ENCODE data around the gene KCNQ1. TPM values are rescaled to one million over a fixed set of nuclear protein-coding genes. Genes with fewer than 3 reads are reported as not detected.

Gene KCNQ1
- total RNA-seq, 1 experiment from 2014 or later, result 2.5 TPM

DNA sequence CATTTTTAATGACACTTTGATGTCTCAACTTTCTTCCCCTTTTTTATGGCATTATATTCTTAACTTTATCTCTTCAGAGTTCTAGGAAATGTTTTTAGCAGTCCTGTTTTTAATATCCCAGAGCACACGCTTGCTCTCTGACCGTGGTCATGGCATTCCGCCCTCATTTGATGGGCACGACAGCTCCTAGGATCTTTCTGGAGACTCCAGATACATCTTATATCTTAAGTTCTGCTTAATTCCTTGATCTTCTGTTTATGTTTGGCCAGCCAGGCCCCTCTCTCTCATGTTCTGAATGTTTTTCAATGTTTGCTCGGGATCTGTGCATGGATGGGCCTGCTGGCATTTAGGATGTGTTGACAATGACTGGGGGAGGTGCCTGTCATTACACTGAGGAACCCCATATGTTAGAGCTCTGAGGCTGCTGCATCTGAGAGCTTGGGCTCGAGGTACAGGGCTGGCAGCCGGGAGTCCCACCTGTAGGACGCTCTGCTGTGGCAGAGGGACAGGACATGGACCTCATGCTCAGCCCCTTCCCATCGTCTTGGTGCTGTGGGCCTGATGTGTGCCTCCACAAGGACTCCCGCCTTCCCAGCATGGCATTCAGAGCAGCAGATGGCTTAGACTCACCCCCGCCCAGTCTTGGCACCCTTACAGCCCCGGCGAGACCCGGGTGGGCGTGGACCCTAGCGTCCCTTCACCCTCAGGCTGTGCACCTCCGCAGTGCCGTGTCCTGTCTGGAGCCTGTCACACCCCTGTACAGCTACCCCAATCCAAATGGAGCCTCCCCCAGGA is 365.8 kb downstream of the KCNQ1 start:
- no peak for ATAC-seq
- no peaks in the 10 kb centered on the region for H3K36me3 Mint-ChIP-seq
- TF ChIP-seq, protein P1, sequence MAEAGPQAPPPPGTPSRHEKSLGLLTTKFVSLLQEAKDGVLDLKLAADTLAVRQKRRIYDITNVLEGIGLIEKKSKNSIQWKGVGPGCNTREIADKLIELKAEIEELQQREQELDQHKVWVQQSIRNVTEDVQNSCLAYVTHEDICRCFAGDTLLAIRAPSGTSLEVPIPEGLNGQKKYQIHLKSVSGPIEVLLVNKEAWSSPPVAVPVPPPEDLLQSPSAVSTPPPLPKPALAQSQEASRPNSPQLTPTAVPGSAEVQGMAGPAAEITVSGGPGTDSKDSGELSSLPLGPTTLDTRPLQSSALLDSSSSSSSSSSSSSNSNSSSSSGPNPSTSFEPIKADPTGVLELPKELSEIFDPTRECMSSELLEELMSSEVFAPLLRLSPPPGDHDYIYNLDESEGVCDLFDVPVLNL (CRISPR knock-in tag; IDR thresholded peaks at IDR 0.05; ENCODE audit: borderline replicate concordance, low read depth), result no peak
- no peak for TF ChIP-seq ESRRA (CRISPR knock-in tag; IDR thresholded peaks at IDR 0.05; ENCODE audit: borderline replicate concordance)
- no peak for TF ChIP-seq MYBL2 (CRISPR knock-in tag; IDR thresholded peaks at IDR 0.05)
- TF ChIP-seq ATF2 (CRISPR knock-in tag; IDR thresholded peaks at IDR 0.05; ENCODE audit: borderline replicate concordance, low read depth), result no peak
- TF ChIP-seq ARID4B (CRISPR knock-in tag; IDR thresholded peaks at IDR 0.05; ENCODE audit: borderline replicate concordance), result no peak
- TF ChIP-seq IRF2 (CRISPR knock-in tag; IDR thresholded peaks at IDR 0.05; ENCODE audit: borderline replicate concordance, low read depth), result no peak
- TF ChIP-seq ZNF423 (CRISPR knock-in tag; IDR thresholded peaks at IDR 0.05), result no peak
- TF ChIP-seq ZNF281 (CRISPR knock-in tag; IDR thresholded peaks at IDR 0.05), result no peak
- TF ChIP-seq CREB1 (CRISPR knock-in tag; IDR thresholded peaks at IDR 0.05), result no peak
- TF ChIP-seq ZBTB21 (CRISPR knock-in tag; IDR thresholded peaks at IDR 0.05; ENCODE audit: borderline replicate concordance), result no peak
- TF ChIP-seq, protein P2, sequence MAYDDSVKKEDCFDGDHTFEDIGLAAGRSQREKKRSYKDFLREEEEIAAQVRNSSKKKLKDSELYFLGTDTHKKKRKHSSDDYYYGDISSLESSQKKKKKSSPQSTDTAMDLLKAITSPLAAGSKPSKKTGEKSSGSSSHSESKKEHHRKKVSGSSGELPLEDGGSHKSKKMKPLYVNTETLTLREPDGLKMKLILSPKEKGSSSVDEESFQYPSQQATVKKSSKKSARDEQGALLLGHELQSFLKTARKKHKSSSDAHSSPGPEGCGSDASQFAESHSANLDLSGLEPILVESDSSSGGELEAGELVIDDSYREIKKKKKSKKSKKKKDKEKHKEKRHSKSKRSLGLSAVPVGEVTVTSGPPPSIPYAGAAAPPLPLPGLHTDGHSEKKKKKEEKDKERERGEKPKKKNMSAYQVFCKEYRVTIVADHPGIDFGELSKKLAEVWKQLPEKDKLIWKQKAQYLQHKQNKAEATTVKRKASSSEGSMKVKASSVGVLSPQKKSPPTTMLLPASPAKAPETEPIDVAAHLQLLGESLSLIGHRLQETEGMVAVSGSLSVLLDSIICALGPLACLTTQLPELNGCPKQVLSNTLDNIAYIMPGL (CRISPR knock-in tag; IDR thresholded peaks at IDR 0.05), result no peak
- no peak for TF ChIP-seq ETV6 (CRISPR knock-in tag; IDR thresholded peaks at IDR 0.05)
- H3K27ac Mint-ChIP-seq, result no peak overlapping the region
- peaks cover 20% of the 10 kb centered on the region for H3K4me1 Mint-ChIP-seq
- POLR2A ChIA-PET, result no interaction called here
- no peaks in the 10 kb centered on the region for H3K9me3 Mint-ChIP-seq
- H3K4me3 Mint-ChIP-seq, result no peak overlapping the region
- peaks cover 85% of the 10 kb centered on the region for H3K27me3 Mint-ChIP-seq (ENCODE audit: low read depth)
- no peak for DNase-seq (ENCODE audit: low spot score)
- CTCF ChIA-PET, result no interaction called here

All from WTC11 (cell line).